Jurkat, Clone E6-1 (cell line): ENCODE data around the gene ARRDC1.

Experiments
- DNase-seq: peaks from one replicate; pipeline ENCODE4 v3.0.0-alpha.2; 2011; ENCODE audit warnings: low read depth, low spot score
- H3K4me3 ChIP-seq: 2 replicates; pipeline ENCODE4 v1.5.1; 2011; ENCODE audit warnings: mild to moderate bottlenecking, low read length, control low read depth, moderate library complexity

The ARRDC1 gene

GRCh38 chr9:137630126-137630525, 24.6 kb downstream of the ARRDC1 start:
- no peak for DNase-seq
- H3K4me3 ChIP-seq: no peak overlapping the region

- no peak for DNase-seq
Measured at GRCh38 chr9:137630679-137631078, 25.2 kb downstream of the ARRDC1 start.

GRCh38 chr9:137631345-137632229, 26.1 kb downstream of the ARRDC1 start:
- H3K4me3 ChIP-seq: no peak overlapping the region
- no peak for DNase-seq

More at GRCh38 chr9:137630679-137631078, 25.2 kb downstream of the ARRDC1 start:
- no peak overlapping the region for H3K4me3 ChIP-seq

GRCh38 chr9:137632230-137633161, 27.0 kb downstream of the ARRDC1 start:
- no peak for DNase-seq
- no peak overlapping the region for H3K4me3 ChIP-seq

- H3K4me3 ChIP-seq: no peak overlapping the region
Measured at GRCh38 chr9:137634016-137634415, 28.5 kb downstream of the ARRDC1 start.

GRCh38 chr9:137638680-137639079, 33.2 kb downstream of the ARRDC1 start:
- no peak for DNase-seq
- H3K4me3 ChIP-seq: no peak overlapping the region

More at GRCh38 chr9:137634016-137634415, 28.5 kb downstream of the ARRDC1 start:
- no peak for DNase-seq

GRCh38 chr9:137639303-137640051, 34.0 kb downstream of the ARRDC1 start:
- H3K4me3 ChIP-seq: no peak overlapping the region
- no peak for DNase-seq

- no peak overlapping the region for H3K4me3 ChIP-seq
- no peak for DNase-seq
Measured at GRCh38 chr9:137640862-137641261, 35.4 kb downstream of the ARRDC1 start.

- no peak for DNase-seq
- H3K4me3 ChIP-seq: no peak overlapping the region
Measured at GRCh38 chr9:137642118-137642601, 36.7 kb downstream of the ARRDC1 start.

GRCh38 chr9:137642892-137643291, 37.4 kb downstream of the ARRDC1 start:
- no peak overlapping the region for H3K4me3 ChIP-seq
- no peak for DNase-seq

GRCh38 chr9:137643921-137644320, 38.4 kb downstream of the ARRDC1 start:
- H3K4me3 ChIP-seq: no peak overlapping the region
- DNase-seq: no peak

GRCh38 chr9:137645211-137645610, 39.7 kb downstream of the ARRDC1 start:
- no peak for DNase-seq
- H3K4me3 ChIP-seq: no peak overlapping the region

- no peak for DNase-seq
- H3K4me3 ChIP-seq: no peak overlapping the region
Measured at GRCh38 chr9:137646341-137646740, 40.9 kb downstream of the ARRDC1 start.

- no peak overlapping the region for H3K4me3 ChIP-seq
- no peak for DNase-seq
Measured at GRCh38 chr9:137647096-137647714, 41.7 kb downstream of the ARRDC1 start.

GRCh38 chr9:137648396-137648795, 42.9 kb downstream of the ARRDC1 start:
- no peak overlapping the region for H3K4me3 ChIP-seq
- no peak for DNase-seq

- no peak overlapping the region for H3K4me3 ChIP-seq
- no peak for DNase-seq
Measured at GRCh38 chr9:137649553-137649952, 44.1 kb downstream of the ARRDC1 start.

GRCh38 chr9:137650259-137650658, 44.8 kb downstream of the ARRDC1 start:
- DNase-seq: no peak
- H3K4me3 ChIP-seq: no peak overlapping the region

GRCh38 chr9:137650779-137651178, 45.3 kb downstream of the ARRDC1 start:
- no peak overlapping the region for H3K4me3 ChIP-seq
- DNase-seq: no peak

GRCh38 chr9:137656416-137656815, 50.9 kb downstream of the ARRDC1 start:
- H3K4me3 ChIP-seq: no peak overlapping the region
- DNase-seq: no peak
